Measurements from ENCODE around the gene EGFLAM. TPM values are rescaled to one million over a fixed set of nuclear protein-coding genes. Genes with fewer than 3 reads are reported as not detected.

Gene EGFLAM
- total RNA-seq, 1 donor from 2014 or later, result 0.12 TPM

DNA sequence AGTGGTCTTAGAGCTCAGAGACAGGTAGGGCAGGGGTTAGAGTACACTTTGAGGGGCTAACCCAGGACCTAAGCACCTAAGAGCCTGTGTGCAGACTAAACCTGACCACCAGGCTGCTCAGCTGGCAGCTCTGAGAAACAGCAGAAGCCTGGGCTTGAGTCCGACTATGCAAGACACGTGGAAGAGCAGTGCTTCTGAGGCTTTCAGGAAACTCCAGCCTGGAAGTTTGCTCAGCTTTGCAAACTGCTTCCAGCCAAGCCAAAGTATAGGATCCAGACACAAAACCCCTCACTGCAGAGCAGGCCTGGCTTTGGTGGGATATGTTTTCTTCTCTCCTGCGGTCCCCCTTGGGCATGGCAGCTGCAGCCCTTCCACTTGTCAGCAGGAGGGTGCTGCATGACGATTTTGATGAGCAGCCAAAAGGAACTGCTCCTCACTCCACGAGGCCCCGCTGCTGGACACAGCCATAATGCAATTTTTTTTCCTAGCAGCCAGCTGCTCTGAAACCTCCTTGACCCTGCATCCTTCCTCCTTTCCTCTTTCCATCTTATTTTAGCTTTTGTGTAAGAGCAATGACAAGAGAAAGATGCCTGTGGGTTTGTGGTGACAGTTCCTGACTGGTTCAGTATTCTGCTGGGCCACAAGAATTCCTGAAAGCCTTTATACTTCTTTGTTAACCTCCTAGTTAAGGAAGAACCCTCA, 175.0 kb downstream of the EGFLAM start:
- Mint-ChIP-seq H3K27ac (ENCODE audit: unreplicated experiment) (peak overlapping the region; percentile 80), H3K4me1 (ENCODE audit: low read depth) (peaks cover 40% of the 10 kb centered on the region), H3K27me3 (ENCODE audit: low read depth) (peaks cover 6% of the 10 kb centered on the region), H3K36me3 (ENCODE audit: low read depth) (no peaks in the 10 kb centered on the region), H3K4me3 (ENCODE audit: unreplicated experiment) (no peak overlapping the region), H3K9me3 (ENCODE audit: low read depth) (no peaks in the 10 kb centered on the region)
- DNase-seq (ENCODE audit: low spot score), result no peak
- TF ChIP-seq, protein P1, sequence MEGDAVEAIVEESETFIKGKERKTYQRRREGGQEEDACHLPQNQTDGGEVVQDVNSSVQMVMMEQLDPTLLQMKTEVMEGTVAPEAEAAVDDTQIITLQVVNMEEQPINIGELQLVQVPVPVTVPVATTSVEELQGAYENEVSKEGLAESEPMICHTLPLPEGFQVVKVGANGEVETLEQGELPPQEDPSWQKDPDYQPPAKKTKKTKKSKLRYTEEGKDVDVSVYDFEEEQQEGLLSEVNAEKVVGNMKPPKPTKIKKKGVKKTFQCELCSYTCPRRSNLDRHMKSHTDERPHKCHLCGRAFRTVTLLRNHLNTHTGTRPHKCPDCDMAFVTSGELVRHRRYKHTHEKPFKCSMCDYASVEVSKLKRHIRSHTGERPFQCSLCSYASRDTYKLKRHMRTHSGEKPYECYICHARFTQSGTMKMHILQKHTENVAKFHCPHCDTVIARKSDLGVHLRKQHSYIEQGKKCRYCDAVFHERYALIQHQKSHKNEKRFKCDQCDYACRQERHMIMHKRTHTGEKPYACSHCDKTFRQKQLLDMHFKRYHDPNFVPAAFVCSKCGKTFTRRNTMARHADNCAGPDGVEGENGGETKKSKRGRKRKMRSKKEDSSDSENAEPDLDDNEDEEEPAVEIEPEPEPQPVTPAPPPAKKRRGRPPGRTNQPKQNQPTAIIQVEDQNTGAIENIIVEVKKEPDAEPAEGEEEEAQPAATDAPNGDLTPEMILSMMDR (IDR thresholded peaks at IDR 0.05), result peak; percentile 31

DNA sequence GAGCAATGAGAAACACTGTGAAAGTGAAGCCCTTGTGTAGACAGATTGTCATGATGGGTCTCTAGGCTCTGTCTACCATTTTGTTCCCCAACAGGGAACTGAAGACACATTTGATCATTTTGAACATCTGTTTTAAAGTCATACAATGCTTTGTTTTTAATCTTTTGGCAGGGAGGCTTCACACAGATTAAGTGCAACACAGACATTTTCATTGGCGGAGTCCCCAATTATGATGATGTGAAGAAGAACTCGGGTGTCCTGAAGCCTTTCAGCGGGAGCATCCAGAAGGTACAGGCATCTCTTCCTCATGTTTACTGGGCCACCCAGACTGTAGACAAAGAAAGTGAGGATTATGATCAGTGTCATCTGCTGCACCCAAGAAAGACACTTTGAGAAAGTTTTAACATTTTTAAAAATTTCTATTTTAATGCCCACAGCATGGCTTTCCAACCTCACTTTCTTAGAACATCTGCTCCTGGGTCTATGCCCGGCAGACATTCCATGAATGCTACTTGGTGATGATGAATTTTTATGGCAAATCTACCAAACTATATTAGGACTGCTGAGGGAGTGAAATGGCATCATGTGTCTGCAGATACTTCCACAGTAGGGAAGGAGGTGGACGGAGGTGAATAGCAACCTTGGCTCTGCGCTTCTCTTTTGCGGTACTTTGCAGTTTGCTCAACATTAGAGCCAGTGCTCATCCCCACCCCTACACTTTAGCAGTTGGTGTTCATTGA, 176.8 kb downstream of the EGFLAM start:
- Mint-ChIP-seq H3K36me3 (ENCODE audit: low read depth) (no peaks in the 10 kb centered on the region), H3K9me3 (ENCODE audit: low read depth) (peaks cover 2% of the 10 kb centered on the region), H3K27me3 (ENCODE audit: low read depth) (peaks cover 9% of the 10 kb centered on the region), H3K27ac (ENCODE audit: unreplicated experiment) (no peak overlapping the region), H3K4me3 (ENCODE audit: unreplicated experiment) (no peak overlapping the region), H3K4me1 (ENCODE audit: low read depth) (peaks cover 40% of the 10 kb centered on the region)
- no peak for DNase-seq (ENCODE audit: low spot score)
- TF ChIP-seq, protein P1 (IDR thresholded peaks at IDR 0.05), result no peak

DNA sequence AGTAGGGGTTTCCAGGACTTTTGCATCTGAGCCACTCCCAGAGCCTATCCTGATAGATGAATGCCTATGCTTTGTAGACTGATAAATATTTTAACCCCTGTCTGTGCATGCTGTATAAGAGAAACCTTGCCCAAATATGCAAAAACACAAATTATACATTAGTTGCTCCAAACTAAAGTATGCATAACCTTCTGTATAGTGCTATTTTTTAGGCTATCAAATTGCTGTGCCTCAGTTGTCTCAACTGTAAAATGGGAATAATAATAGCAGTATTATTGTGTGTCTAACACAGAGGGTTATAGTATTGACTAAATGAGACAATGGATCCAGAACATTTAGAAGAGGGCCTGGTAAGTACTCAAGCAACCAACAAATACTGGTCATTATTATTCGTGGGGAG, 180.4 kb downstream of the EGFLAM start:
- Mint-ChIP-seq H3K36me3 (ENCODE audit: low read depth) (no peaks in the 10 kb centered on the region), H3K9me3 (ENCODE audit: low read depth) (peaks cover 2% of the 10 kb centered on the region), H3K27ac (ENCODE audit: unreplicated experiment) (no peak overlapping the region), H3K4me3 (ENCODE audit: unreplicated experiment) (no peak overlapping the region), H3K4me1 (ENCODE audit: low read depth) (peaks cover 30% of the 10 kb centered on the region), H3K27me3 (ENCODE audit: low read depth) (peaks cover 12% of the 10 kb centered on the region)
- TF ChIP-seq, protein P1 (IDR thresholded peaks at IDR 0.05), result no peak
- DNase-seq (ENCODE audit: low spot score), result no peak

GRCh38 chr5:38441453-38442246, 183.3 kb downstream of the EGFLAM start:
- Mint-ChIP-seq H3K9me3 (ENCODE audit: low read depth) (peaks cover 2% of the 10 kb centered on the region), H3K27me3 (ENCODE audit: low read depth) (peaks cover 16% of the 10 kb centered on the region), H3K4me1 (ENCODE audit: low read depth) (peaks cover 6% of the 10 kb centered on the region), H3K4me3 (ENCODE audit: unreplicated experiment) (no peak overlapping the region), H3K36me3 (ENCODE audit: low read depth) (no peaks in the 10 kb centered on the region), H3K27ac (ENCODE audit: unreplicated experiment) (no peak overlapping the region)
- TF ChIP-seq, protein P1 (IDR thresholded peaks at IDR 0.05), result peak; percentile 94
- no peak for DNase-seq (ENCODE audit: low spot score)

GRCh38 chr5:38442247-38442573, 183.9 kb downstream of the EGFLAM start:
- H3K9me3 Mint-ChIP-seq (ENCODE audit: low read depth), result peaks cover 2% of the 10 kb centered on the region
- no peak overlapping the region for H3K4me3 Mint-ChIP-seq (ENCODE audit: unreplicated experiment)
- DNase-seq (ENCODE audit: low spot score), result no peak
- H3K27ac Mint-ChIP-seq (ENCODE audit: unreplicated experiment), result no peak overlapping the region
- TF ChIP-seq, protein P1 (IDR thresholded peaks at IDR 0.05), result no peak
- H3K27me3 Mint-ChIP-seq (ENCODE audit: low read depth), result peaks cover 16% of the 10 kb centered on the region
- H3K4me1 Mint-ChIP-seq (ENCODE audit: low read depth), result peaks cover under 1% of the 10 kb centered on the region
- H3K36me3 Mint-ChIP-seq (ENCODE audit: low read depth), result no peaks in the 10 kb centered on the region
